Astrocyte of the cerebellum (primary cell): ENCODE measurements around the gene WDFY2.

Experiments used
- DNase-seq: peaks from one replicate; pipeline ENCODE4 v3.0.0-alpha.2; 2011; ENCODE audit warnings: low read depth
- H3K4me3 ChIP-seq: 2 replicates; pipeline ENCODE4 v1.5.1; 2011; ENCODE audit warnings: mild to moderate bottlenecking, low read depth, low read length, moderate library complexity
- in situ Hi-C: cut with HindIII; loops from 2 replicates; pipeline ENCODE4 v1.10.0; 2017; ENCODE audit warnings: low sequenced_read_pairs
- TF ChIP-seq, protein P1 (sequence below): IDR thresholded peaks from 2 replicates; pipeline ENCODE4 v1.5.1; 2012; ENCODE audit warnings: low read length, low read depth, moderate library complexity, mild to moderate bottlenecking; ENCODE audit errors: missing control alignments

WDFY2 gene

DNA sequence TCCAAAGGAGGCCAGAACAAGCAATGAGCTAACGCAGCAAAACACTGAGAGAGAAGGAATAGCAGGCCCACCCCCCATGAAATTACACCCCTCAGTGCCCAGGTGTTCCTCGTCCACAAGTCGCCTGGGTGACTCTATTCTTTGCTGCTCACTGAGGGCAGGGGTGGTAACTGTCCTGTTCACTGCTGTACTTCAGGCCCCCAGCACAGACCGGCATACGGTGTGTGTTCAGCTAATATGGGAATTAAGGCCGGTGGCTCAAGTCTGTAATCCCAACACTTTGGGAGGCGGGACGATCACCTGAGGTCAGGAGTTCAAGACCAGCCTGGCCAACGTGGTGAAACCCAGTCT is 187.8 kb downstream of the WDFY2 start:
- no peak for DNase-seq
- TF ChIP-seq, protein P1, sequence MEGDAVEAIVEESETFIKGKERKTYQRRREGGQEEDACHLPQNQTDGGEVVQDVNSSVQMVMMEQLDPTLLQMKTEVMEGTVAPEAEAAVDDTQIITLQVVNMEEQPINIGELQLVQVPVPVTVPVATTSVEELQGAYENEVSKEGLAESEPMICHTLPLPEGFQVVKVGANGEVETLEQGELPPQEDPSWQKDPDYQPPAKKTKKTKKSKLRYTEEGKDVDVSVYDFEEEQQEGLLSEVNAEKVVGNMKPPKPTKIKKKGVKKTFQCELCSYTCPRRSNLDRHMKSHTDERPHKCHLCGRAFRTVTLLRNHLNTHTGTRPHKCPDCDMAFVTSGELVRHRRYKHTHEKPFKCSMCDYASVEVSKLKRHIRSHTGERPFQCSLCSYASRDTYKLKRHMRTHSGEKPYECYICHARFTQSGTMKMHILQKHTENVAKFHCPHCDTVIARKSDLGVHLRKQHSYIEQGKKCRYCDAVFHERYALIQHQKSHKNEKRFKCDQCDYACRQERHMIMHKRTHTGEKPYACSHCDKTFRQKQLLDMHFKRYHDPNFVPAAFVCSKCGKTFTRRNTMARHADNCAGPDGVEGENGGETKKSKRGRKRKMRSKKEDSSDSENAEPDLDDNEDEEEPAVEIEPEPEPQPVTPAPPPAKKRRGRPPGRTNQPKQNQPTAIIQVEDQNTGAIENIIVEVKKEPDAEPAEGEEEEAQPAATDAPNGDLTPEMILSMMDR: no peak
- in situ Hi-C loops: no loop called here
- H3K4me3 ChIP-seq: no peak overlapping the region

DNA sequence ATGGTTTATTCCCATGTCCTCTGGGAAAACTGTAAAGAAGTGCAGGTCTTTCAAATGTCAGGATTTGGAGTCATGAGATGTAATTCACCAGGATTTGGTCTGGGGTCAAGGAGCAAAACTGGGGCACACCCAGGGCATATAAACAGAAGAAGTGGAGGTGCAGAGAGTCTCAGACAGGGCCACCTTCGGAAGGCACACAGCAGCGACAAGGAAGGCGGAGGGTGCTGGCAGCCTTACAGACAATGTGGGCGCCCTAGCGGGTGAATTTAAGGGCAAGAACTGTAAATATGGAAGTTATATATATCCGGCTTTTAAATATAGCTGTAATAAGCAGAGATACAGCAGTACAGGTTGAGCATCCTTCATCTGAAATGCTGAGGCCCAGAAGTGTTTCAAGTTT is 188.5 kb downstream of the WDFY2 start:
- no peak overlapping the region for H3K4me3 ChIP-seq
- DNase-seq: no peak
- TF ChIP-seq, protein P1: no peak
- in situ Hi-C loops: no loop called here

DNA sequence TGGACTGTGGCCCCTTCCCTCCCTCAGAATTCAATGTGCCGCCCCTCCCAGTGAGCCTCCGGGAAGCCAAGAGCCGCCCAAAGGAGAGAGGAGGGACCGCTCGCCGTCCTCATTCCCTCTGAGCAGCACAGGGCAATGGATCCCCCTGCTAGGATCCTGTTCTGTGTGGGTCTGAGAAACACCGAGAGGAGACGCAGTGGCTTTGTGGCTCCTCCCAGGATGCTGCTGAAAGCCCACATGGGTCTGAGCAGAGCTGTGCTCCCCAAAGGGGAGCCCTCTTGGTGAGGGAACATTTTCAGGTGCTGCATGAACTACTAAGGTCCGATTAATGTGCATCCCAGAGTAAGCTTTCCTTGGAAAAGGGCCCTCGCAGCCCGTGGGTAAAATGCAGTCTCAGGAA is 189.3 kb downstream of the WDFY2 start:
- TF ChIP-seq, protein P1: no peak
- in situ Hi-C loops: no loop called here
- no peak overlapping the region for H3K4me3 ChIP-seq
- no peak for DNase-seq

DNA sequence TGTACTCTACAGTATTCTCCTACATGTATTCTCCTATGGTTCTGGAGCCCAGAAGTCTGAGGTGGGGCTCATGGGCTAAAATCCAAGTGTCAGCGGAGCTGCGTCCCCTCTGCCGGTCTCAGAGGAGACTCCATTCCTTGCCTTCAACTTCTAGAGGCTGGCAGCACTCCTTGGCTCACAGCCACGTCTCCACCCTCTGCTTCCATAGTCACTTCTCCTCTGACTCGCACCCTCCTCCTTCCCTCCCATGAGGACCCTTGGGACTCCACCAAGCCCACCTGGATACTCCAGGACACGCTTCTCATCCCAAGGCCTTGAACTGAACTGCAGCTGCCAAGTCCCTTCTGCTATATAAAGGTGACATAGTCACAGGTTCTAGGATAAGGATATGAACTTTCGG is 191.9 kb downstream of the WDFY2 start:
- TF ChIP-seq, protein P1: no peak
- in situ Hi-C loops: loop anchor here (25.0 kb wide), 1 partner anchor 339 kb away; no protein-coding TSS in a partner anchor

DNA sequence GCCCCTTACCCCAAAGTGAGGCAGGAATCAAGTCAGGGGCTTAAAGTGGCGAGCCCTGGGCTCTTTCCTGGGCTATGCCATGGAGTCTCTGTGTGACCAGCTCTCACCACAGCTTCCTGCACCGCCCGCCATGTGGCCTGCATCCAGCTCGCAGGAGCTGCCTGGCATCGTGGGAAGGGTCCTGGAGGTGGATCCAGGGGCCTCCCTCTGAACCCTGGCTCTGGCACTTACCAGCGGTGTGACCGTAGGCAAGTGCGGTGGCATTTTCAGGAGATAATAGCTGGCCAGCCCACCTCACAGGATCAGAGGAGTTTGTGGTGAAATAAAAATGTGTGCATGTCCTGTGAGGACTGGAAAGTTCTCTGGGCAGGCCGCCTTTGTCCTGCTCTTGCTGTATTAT is 193.7 kb downstream of the WDFY2 start:
- TF ChIP-seq, protein P1: no peak
- in situ Hi-C loops: loop anchor here (25.0 kb wide), 1 partner anchor 341 kb away; no protein-coding TSS in a partner anchor
- no peak for DNase-seq

More for the DNA sequence above, 191.9 kb downstream of the WDFY2 start:
- DNase-seq: no peak
- no peak overlapping the region for H3K4me3 ChIP-seq

DNA sequence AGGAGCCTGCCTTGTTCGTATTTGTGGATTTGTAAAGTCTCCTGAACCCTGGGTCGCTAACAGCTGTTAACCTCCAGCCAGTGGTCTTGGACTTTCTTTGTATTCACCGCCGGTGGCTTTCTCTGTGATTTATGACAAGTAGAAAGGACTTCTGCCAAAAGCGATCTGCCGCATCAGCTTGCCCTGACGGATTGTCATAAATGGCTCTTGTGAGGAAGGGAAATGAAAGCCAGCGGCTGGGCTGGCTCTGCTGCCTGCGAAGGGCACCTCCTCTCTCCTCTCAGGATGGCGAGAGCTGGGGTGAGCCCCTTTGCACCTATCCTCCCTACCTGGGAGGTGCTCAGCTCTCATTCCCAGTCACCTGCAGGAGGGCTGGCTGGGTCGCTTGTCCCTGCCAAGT is 194.1 kb downstream of the WDFY2 start:
- in situ Hi-C loops: loop anchor here (25.0 kb wide), 1 partner anchor 341 kb away; no protein-coding TSS in a partner anchor
- H3K4me3 ChIP-seq: no peak overlapping the region
- DNase-seq: no peak
- TF ChIP-seq, protein P1: no peak

More for the DNA sequence above, 193.7 kb downstream of the WDFY2 start:
- H3K4me3 ChIP-seq: no peak overlapping the region
